Measurements from ENCODE around the gene PHACTR1. TPM values are rescaled to one million over a fixed set of nuclear protein-coding genes. Genes with fewer than 3 reads are reported as not detected.

Gene PHACTR1
- total RNA-seq, 1 donor from 2014 or later: 0.49 TPM

GRCh38 chr6:12990162-12990561, 273.6 kb downstream of the PHACTR1 start:
- no peak for TF ChIP-seq CTCF (IDR thresholded peaks at IDR 0.05)
- no peak for TF ChIP-seq POLR2A (IDR thresholded peaks at IDR 0.05)
- TF ChIP-seq POLR2AphosphoS5 (IDR thresholded peaks at IDR 0.05; ENCODE audit: insufficient read depth in 1 of 2, low read depth in 1 of 2): no peak
- no peak for DNase-seq (ENCODE audit: extremely low spot score in 2 of 2)
- Histone ChIP-seq H3K4me1 (no peaks in the 10 kb centered on the region), H3K27ac (no peak overlapping the region), H3K4me3 (no peak overlapping the region), H3K27me3 (no peaks in the 10 kb centered on the region), H3K9me3 (no peaks in the 10 kb centered on the region), H3K36me3 (no peaks in the 10 kb centered on the region)
- intact Hi-C loops (cut with DNase I): no loop called here

- H3K36me3 ChIP-seq: no peaks in the 10 kb centered on the region
- H3K9me3 ChIP-seq: no peaks in the 10 kb centered on the region
- no peak overlapping the region for H3K27ac ChIP-seq
- no peak for DNase-seq (ENCODE audit: extremely low spot score in 2 of 2)
- no peak for TF ChIP-seq POLR2AphosphoS5 (IDR thresholded peaks at IDR 0.05; ENCODE audit: insufficient read depth in 1 of 2, low read depth in 1 of 2)
- no peak for TF ChIP-seq CTCF (IDR thresholded peaks at IDR 0.05)
- no peak for TF ChIP-seq POLR2A (IDR thresholded peaks at IDR 0.05)
- H3K27me3 ChIP-seq: no peaks in the 10 kb centered on the region
- H3K4me1 ChIP-seq: no peaks in the 10 kb centered on the region
- no peak overlapping the region for H3K4me3 ChIP-seq
- intact Hi-C loops (cut with DNase I): no loop called here
Observed at GRCh38 chr6:12991435-12991834, 274.9 kb downstream of the PHACTR1 start.

GRCh38 chr6:12992770-12993169, 276.2 kb downstream of the PHACTR1 start:
- no peaks in the 10 kb centered on the region for H3K36me3 ChIP-seq
- H3K27ac ChIP-seq: no peak overlapping the region
- intact Hi-C loops (cut with DNase I): no loop called here
- H3K4me3 ChIP-seq: no peak overlapping the region
- no peaks in the 10 kb centered on the region for H3K27me3 ChIP-seq
- TF ChIP-seq POLR2AphosphoS5 (IDR thresholded peaks at IDR 0.05; ENCODE audit: insufficient read depth in 1 of 2, low read depth in 1 of 2) (no peak), CTCF (IDR thresholded peaks at IDR 0.05) (no peak)
- no peak for DNase-seq (ENCODE audit: extremely low spot score in 2 of 2)
- H3K9me3 ChIP-seq: no peaks in the 10 kb centered on the region
- no peaks in the 10 kb centered on the region for H3K4me1 ChIP-seq

GRCh38 chr6:12993283-12993898, 276.8 kb downstream of the PHACTR1 start:
- no peak overlapping the region for H3K27ac ChIP-seq
- intact Hi-C loops (cut with DNase I): no loop called here
- TF ChIP-seq POLR2A (IDR thresholded peaks at IDR 0.05): no peak
- no peak for TF ChIP-seq CTCF (IDR thresholded peaks at IDR 0.05)
- no peak for TF ChIP-seq POLR2AphosphoS5 (IDR thresholded peaks at IDR 0.05; ENCODE audit: insufficient read depth in 1 of 2, low read depth in 1 of 2)
- H3K27me3 ChIP-seq: no peaks in the 10 kb centered on the region
- no peak for DNase-seq (ENCODE audit: extremely low spot score in 2 of 2)
- H3K4me3 ChIP-seq: no peak overlapping the region
- no peaks in the 10 kb centered on the region for H3K36me3 ChIP-seq
- H3K9me3 ChIP-seq: no peaks in the 10 kb centered on the region
- no peaks in the 10 kb centered on the region for H3K4me1 ChIP-seq

GRCh38 chr6:12995419-12995818, 278.9 kb downstream of the PHACTR1 start:
- TF ChIP-seq POLR2A (IDR thresholded peaks at IDR 0.05) (no peak), POLR2AphosphoS5 (IDR thresholded peaks at IDR 0.05; ENCODE audit: insufficient read depth in 1 of 2, low read depth in 1 of 2) (no peak), CTCF (IDR thresholded peaks at IDR 0.05) (no peak)
- intact Hi-C loops (cut with DNase I): no loop called here
- H3K9me3 ChIP-seq: no peaks in the 10 kb centered on the region
- H3K27me3 ChIP-seq: no peaks in the 10 kb centered on the region
- no peaks in the 10 kb centered on the region for H3K36me3 ChIP-seq
- H3K4me1 ChIP-seq: no peaks in the 10 kb centered on the region
- no peak overlapping the region for H3K27ac ChIP-seq
- no peak for DNase-seq (ENCODE audit: extremely low spot score in 2 of 2)
- no peak overlapping the region for H3K4me3 ChIP-seq
